ENCODE data around the gene LAMB2.

DNA sequence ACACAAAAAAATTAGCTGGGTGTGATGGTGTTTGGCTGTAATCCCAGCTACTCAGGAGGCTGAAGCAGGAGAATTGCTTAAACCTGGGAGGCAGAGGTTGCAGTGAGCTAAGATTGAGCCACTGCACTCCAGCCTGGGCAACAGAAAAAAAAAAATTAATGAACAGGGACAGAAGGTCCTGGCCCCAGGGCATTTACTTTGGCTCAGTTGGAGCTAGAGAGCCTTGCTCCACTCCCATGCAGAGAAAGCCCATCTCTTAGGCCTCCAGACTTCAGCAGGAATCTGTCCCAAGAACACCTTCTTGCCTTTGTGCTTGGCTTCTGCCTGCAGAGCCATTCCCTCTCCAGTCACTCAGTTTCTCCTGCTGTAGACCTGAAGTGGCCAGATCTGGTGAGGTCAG lies 47.3 kb upstream of the LAMB2 start:
- no peak for TF ChIP-seq EZH2 (IDR thresholded peaks at IDR 0.05; ENCODE audit: borderline replicate concordance, insufficient read depth, low read depth, low read length, poor library complexity, severe bottlenecking)
- no peak for TF ChIP-seq CTCF (IDR thresholded peaks at IDR 0.05)

Measured in B cell (primary cell).